Caco-2 (cell line): ENCODE results near the gene AGRN. TPM values are rescaled to one million over a fixed set of nuclear protein-coding genes. Genes with fewer than 3 reads are reported as not detected.

Source experiments
- BruUV-seq: library from RNA; stranded (reverse); fragments of 400-500 nt; replicated peaks from 2 replicates; lab custom pipeline; 2021; lab: Mats Ljungman, UMichigan
- CTCF ChIA-PET: fragments of 300-600 bp; sonication (Branson Sonifier 250); formaldehyde crosslinking; loops from one replicate; lab custom pipeline; 2022; ENCODE audit warnings: antibody characterized with exemption; lab: Charles Lee
- POLR2A ChIA-PET: fragments of 300-600 bp; sonication (Branson Sonifier 250); formaldehyde crosslinking; loops from one replicate; lab custom pipeline; 2022; ENCODE audit warnings: antibody characterized with exemption; lab: Charles Lee
- DNase-seq, 2 experiments: peaks; one replicate each; pipeline versions ENCODE4 v3.0.0 to v3.0.0-alpha.2; 2020 to 2022
- H3K27me3 ChIP-seq: replicated peaks from 2 replicates; pipeline ENCODE4 v1.6.0; 2011; ENCODE audit warnings: low read length; ENCODE audit not compliant: control insufficient read depth, insufficient read depth
- H3K36me3 ChIP-seq: 2 replicates; pipeline ENCODE4 v1.5.1; 2011; ENCODE audit warnings: low read length; ENCODE audit not compliant: control insufficient read depth, insufficient read depth
- H3K4me1 ChIP-seq: fragments of 250-450 bp; sonication (Bioruptor Pico); 2 replicates; pipeline ENCODE4 v1.5.1; 2020; ENCODE audit warnings: mild to moderate bottlenecking
- H3K4me3 ChIP-seq: 2 replicates; pipeline ENCODE4 v1.5.1; 2011; ENCODE audit warnings: low read depth, mild to moderate bottlenecking, control low read depth, low read length
- H3K9me3 ChIP-seq: fragments of 250-450 bp; sonication (Bioruptor Pico); 2 replicates; pipeline ENCODE4 v1.5.1; 2020; ENCODE audit warnings: mild to moderate bottlenecking, moderate library complexity
- H3K27ac Mint-ChIP-seq: one replicate; pipeline ENCODE4 v1.8.0; 2022; ENCODE audit warnings: mixed read lengths; ENCODE audit not compliant: unreplicated experiment
- H3K27me3 Mint-ChIP-seq: one replicate; pipeline ENCODE4 v1.8.0; 2022; ENCODE audit warnings: mixed read lengths; ENCODE audit not compliant: insufficient read depth, unreplicated experiment
- H3K36me3 Mint-ChIP-seq: one replicate; pipeline ENCODE4 v1.8.0; 2022; ENCODE audit warnings: mild to moderate bottlenecking, mixed read lengths; ENCODE audit not compliant: insufficient read depth, unreplicated experiment
- H3K4me1 Mint-ChIP-seq: one replicate; pipeline ENCODE4 v1.8.0; 2022; ENCODE audit warnings: low read depth, mixed read lengths; ENCODE audit not compliant: unreplicated experiment
- H3K4me3 Mint-ChIP-seq: one replicate; pipeline ENCODE4 v1.8.0; 2022; ENCODE audit warnings: mild to moderate bottlenecking, moderate library complexity, mixed read lengths; ENCODE audit not compliant: unreplicated experiment
- H3K9me3 Mint-ChIP-seq: one replicate; pipeline ENCODE4 v1.8.0; 2022; ENCODE audit warnings: mixed read lengths; ENCODE audit not compliant: unreplicated experiment
- intact Hi-C: fragments of 100-400 bp; cut with micrococcal nuclease; formaldehyde crosslinking; loops from one replicate; pipeline ENCODE4 v1.10.0; 2022; ENCODE audit not compliant: unreplicated experiment
- total RNA-seq: library from RNA; stranded (reverse); gene quantifications from 2 replicates; pipeline ENCODE4 v1.2.3, GENCODE V29; 2022
- TF ChIP-seq, protein P1 (sequence below), 2 experiments: fragments of 200-600 bp in 1 of 2; IDR thresholded peaks; 1 replicate in 1 of 2; 2 replicates in 1 of 2; pipeline versions ENCODE4 v1.5.1 to v1.8.0; 2011 to 2022; ENCODE audit warnings: antibody characterized with exemption in 1 of 2, control low read depth in 1 of 2, inconsistent platforms in 1 of 2, low read depth in 1 of 2, low read length in 1 of 2, mild to moderate bottlenecking in 1 of 2, moderate library complexity in 1 of 2; ENCODE audit not compliant: insufficient read depth in 1 of 2, severe bottlenecking in 1 of 2, unreplicated experiment in 1 of 2

The AGRN gene
- total RNA-seq, 1 experiment from 2014 or later: 176 TPM

DNA sequence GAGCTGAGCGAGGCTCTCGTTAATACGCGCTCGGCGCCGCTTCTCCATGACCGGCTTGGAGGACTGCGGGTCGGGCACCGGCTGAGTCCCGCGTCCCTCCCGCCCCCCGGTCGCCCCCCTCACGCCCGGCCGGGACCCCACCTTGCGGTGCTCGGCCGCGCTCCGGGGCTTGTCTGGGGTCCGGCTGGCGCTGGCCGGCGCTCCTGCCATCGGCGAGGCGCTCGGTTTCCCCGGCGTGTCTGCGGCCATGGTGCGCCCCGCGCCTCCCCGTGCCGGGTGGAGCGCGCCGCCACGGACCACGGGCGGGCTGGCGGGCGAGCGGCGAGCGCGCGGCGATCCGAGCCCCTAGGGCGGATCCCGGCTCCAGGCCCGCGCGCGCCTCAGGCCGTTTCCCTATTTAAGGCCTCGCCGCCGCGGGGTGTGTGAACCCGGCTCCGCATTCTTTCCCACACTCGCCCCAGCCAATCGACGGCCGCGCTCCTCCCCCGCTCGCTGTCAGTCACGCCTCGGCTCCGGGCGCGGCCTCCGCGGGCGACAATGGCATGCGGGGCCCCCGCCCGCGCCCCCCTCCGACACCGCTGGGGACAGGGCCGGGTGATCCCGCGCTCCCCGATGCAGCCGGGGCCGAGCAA is 20.1 kb upstream of the AGRN start, which contains the start of gene HES4:
HES4 (minus strand) TSS at position 373 of the 632 bp plus-strand sequence; CDS start at position 249, 124 bp downstream.
- no peaks in the 10 kb centered on the region for H3K27me3 Mint-ChIP-seq
- DNase-seq: peak; percentile 95
- Histone ChIP-seq H3K36me3 (no peaks in the 10 kb centered on the region), H3K4me3 (peak within 1 kb of the TSS; percentile 87), H3K27me3 (no peaks in the 10 kb centered on the region), H3K4me1 (peaks cover 40% of the 10 kb centered on the region), H3K9me3 (no peaks in the 10 kb centered on the region)
- BruUV-seq: TSS peak; percentile 61
- ChIA-PET CTCF (no interaction called here), POLR2A (interaction anchor here (0.7 to 3.0 kb wide), 2 partner anchors 18 to 20 kb away, joined by 3 to 16 read pairs; partner anchors contain the start of genes AGRN and PERM1)
- no peaks in the 10 kb centered on the region for H3K9me3 Mint-ChIP-seq
- peaks cover 45% of the 10 kb centered on the region for H3K36me3 Mint-ChIP-seq
- H3K4me1 Mint-ChIP-seq: peaks cover 5% of the 10 kb centered on the region
- TF ChIP-seq, protein P1, sequence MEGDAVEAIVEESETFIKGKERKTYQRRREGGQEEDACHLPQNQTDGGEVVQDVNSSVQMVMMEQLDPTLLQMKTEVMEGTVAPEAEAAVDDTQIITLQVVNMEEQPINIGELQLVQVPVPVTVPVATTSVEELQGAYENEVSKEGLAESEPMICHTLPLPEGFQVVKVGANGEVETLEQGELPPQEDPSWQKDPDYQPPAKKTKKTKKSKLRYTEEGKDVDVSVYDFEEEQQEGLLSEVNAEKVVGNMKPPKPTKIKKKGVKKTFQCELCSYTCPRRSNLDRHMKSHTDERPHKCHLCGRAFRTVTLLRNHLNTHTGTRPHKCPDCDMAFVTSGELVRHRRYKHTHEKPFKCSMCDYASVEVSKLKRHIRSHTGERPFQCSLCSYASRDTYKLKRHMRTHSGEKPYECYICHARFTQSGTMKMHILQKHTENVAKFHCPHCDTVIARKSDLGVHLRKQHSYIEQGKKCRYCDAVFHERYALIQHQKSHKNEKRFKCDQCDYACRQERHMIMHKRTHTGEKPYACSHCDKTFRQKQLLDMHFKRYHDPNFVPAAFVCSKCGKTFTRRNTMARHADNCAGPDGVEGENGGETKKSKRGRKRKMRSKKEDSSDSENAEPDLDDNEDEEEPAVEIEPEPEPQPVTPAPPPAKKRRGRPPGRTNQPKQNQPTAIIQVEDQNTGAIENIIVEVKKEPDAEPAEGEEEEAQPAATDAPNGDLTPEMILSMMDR (IDR thresholded peaks at IDR 0.05; ENCODE audit: insufficient read depth in 1 of 2, low read depth in 1 of 2, low read length in 1 of 2, severe bottlenecking in 1 of 2, unreplicated experiment in 1 of 2): no peak
- H3K4me3 Mint-ChIP-seq: peak within 1 kb of the TSS; percentile 79
- intact Hi-C loops: loop anchor here (2.0 to 5.0 kb wide), 2 partner anchors 19 to 72 kb away; partner anchors contain the start of gene RNF223
- peak within 1 kb of the TSS; percentile 96 for H3K27ac Mint-ChIP-seq

DNA sequence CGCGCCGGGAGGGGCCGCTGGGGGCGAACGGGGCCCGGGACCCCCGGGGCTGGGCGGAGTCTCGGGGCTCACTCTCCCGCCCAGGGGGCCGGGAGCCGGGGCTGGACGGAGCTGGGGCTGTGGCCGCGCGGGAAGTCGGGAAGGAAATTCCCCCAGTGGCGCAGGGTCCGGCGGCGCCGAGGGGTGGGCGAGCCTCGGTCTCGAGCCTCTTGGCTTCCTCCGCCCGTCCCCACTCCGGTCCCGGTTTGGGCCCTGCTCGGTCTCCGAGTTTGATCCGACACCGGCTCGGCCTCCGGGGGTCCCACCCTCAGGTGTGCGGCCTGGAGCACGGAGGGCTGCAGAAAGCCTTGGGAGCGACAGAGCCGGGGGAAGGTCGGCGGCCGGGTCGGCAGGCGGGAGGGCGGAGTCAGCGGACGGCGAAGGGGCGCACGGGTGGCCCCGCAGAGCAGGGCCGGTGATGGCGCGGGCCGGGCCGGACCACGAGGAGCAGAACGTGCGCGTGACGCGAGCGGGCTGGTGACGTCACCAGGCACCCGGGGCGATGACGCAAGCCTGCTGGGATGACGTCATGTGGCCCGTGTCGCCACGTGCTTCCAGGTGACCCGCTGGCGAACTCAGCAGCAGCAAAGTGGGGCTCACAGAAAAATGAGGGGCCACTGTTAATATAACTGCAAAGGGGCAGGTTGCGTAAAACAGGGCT is 19.4 kb upstream of the AGRN start:
- TF ChIP-seq, protein P1 (IDR thresholded peaks at IDR 0.05; ENCODE audit: insufficient read depth in 1 of 2, low read depth in 1 of 2, low read length in 1 of 2, severe bottlenecking in 1 of 2, unreplicated experiment in 1 of 2): no peak
- H3K27ac Mint-ChIP-seq: peak overlapping the region; percentile 96
- peak overlapping the region; percentile 79 for H3K4me3 Mint-ChIP-seq
- BruUV-seq: no TSS peak
- peak; percentile 91 to 94 for DNase-seq
- peaks cover 44% of the 10 kb centered on the region for H3K4me1 ChIP-seq
- intact Hi-C loops: loop anchor here (2.0 kb wide), 1 partner anchor 18 kb away; no protein-coding TSS in a partner anchor
- no peaks in the 10 kb centered on the region for H3K27me3 Mint-ChIP-seq
- ChIA-PET POLR2A (interaction anchor here (0.7 to 3.0 kb wide), 2 partner anchors 19 kb away, joined by 3 to 16 read pairs; partner anchors contain the start of genes AGRN and PERM1), CTCF (interaction anchor here (1.5 kb wide), 1 partner anchor 13 kb away, joined by 5 read pairs; the partner anchor contains the start of gene ISG15)
- H3K4me3 ChIP-seq: peak overlapping the region; percentile 87
- H3K9me3 ChIP-seq: no peaks in the 10 kb centered on the region
- no peaks in the 10 kb centered on the region for H3K36me3 ChIP-seq
- no peaks in the 10 kb centered on the region for H3K27me3 ChIP-seq
- H3K4me1 Mint-ChIP-seq: peaks cover 11% of the 10 kb centered on the region
- peaks cover 47% of the 10 kb centered on the region for H3K36me3 Mint-ChIP-seq
- H3K9me3 Mint-ChIP-seq: no peaks in the 10 kb centered on the region
